Liver (tissue), 9 donors: ENCODE results near the gene ACCSL. TPM values are rescaled to one million over a fixed set of nuclear protein-coding genes. Genes with fewer than 3 reads are reported as not detected.

Source experiments
- DNase-seq: peaks from one replicate; pipeline ENCODE4 v3.0.0-alpha.2; 2017; ENCODE audit warnings: low spot score
- H3K27ac ChIP-seq, 2 donors: one replicate each; pipeline ENCODE4 v1.7.0; 2013; ENCODE audit warnings: inconsistent platforms in 2 of 2, low read length in 2 of 2, control low read depth in 1 of 2, low read depth in 1 of 2, mild to moderate bottlenecking in 1 of 2
- H3K27me3 ChIP-seq, 4 donors: one replicate each; pipeline versions ENCODE4 v1.6.1 to v1.7.0; 2013; ENCODE audit warnings: low read length in 3 of 4, inconsistent platforms in 1 of 4, mild to moderate bottlenecking in 1 of 4, moderate library complexity in 1 of 4; ENCODE audit not compliant: control insufficient read depth in 4 of 4, insufficient read depth in 4 of 4
- H3K36me3 ChIP-seq, 4 donors: one replicate each; pipeline versions ENCODE4 v1.6.1 to v1.7.0; 2013; ENCODE audit warnings: low read length in 3 of 4, mild to moderate bottlenecking in 3 of 4, low read depth in 1 of 4, moderate library complexity in 1 of 4; ENCODE audit not compliant: control insufficient read depth in 4 of 4, insufficient read depth in 3 of 4
- H3K4me1 ChIP-seq, 4 donors: one replicate each; pipeline versions ENCODE4 v1.6.1 to v1.7.0; 2013; ENCODE audit warnings: low read length in 3 of 4, mild to moderate bottlenecking in 3 of 4, moderate library complexity in 1 of 4; ENCODE audit not compliant: control insufficient read depth in 4 of 4, insufficient read depth in 4 of 4
- H3K4me3 ChIP-seq, 3 donors: one replicate each; pipeline versions ENCODE4 v1.6.1 to v1.7.0; 2013; ENCODE audit warnings: low read length in 3 of 3, control low read depth in 1 of 3, low read depth in 1 of 3, mild to moderate bottlenecking in 1 of 3
- H3K9ac ChIP-seq, 2 donors: one replicate each; pipeline ENCODE4 v1.7.0; 2013; ENCODE audit warnings: low read length in 2 of 2, mild to moderate bottlenecking in 2 of 2, moderate library complexity in 2 of 2, control low read depth in 1 of 2, low read depth in 1 of 2
- H3K9me3 ChIP-seq, 4 donors: one replicate each; pipeline versions ENCODE4 v1.6.1 to v1.7.0; 2013; ENCODE audit warnings: low read length in 3 of 4; ENCODE audit not compliant: control insufficient read depth in 4 of 4
- ATF3 ChIP-seq: IDR thresholded peaks from 2 replicates; pipeline ENCODE4 v1.6.1; 2016; ENCODE audit warnings: antibody characterized with exemption
- EGR1 ChIP-seq, 2 donors: IDR thresholded peaks; 2 replicates each; pipeline ENCODE4 v1.6.1; 2016 to 2018; ENCODE audit warnings: antibody characterized with exemption in 2 of 2, low read depth in 2 of 2
- FOXA1 ChIP-seq: IDR thresholded peaks from 2 replicates; pipeline ENCODE4 v1.6.1; 2016; ENCODE audit warnings: antibody characterized with exemption
- FOXA2 ChIP-seq: IDR thresholded peaks from 2 replicates; pipeline ENCODE4 v1.6.1; 2016; ENCODE audit warnings: antibody characterized with exemption
- GABPA ChIP-seq, 2 donors: IDR thresholded peaks in 1 of 2; conservative IDR thresholded peaks in 1 of 2; 2 replicates each; pipeline ENCODE4 v1.6.1; 2016; ENCODE audit warnings: antibody characterized with exemption in 2 of 2, mild to moderate bottlenecking in 1 of 2, moderate library complexity in 1 of 2
- HNF4A ChIP-seq, 2 donors: conservative IDR thresholded peaks; 2 replicates each; pipeline ENCODE4 v1.6.1; 2016; ENCODE audit warnings: antibody characterized with exemption in 2 of 2, mild to moderate bottlenecking in 2 of 2
- HNF4G ChIP-seq: IDR thresholded peaks from 2 replicates; pipeline ENCODE4 v1.6.1; 2016; ENCODE audit warnings: antibody characterized with exemption
- JUND ChIP-seq, 2 donors: IDR thresholded peaks; 2 replicates each; pipeline ENCODE4 v1.6.1; 2016; ENCODE audit warnings: antibody characterized with exemption in 2 of 2
- RAD21 ChIP-seq, 2 donors: IDR thresholded peaks; 2 replicates each; pipeline ENCODE4 v1.6.1; 2016; ENCODE audit warnings: antibody characterized with exemption in 2 of 2, mild to moderate bottlenecking in 2 of 2
- RXRA ChIP-seq, 2 donors: IDR thresholded peaks; 2 replicates each; pipeline ENCODE4 v1.6.1; 2017 to 2018; ENCODE audit warnings: antibody characterized with exemption in 2 of 2, mild to moderate bottlenecking in 1 of 2
- SP1 ChIP-seq: IDR thresholded peaks from 2 replicates; pipeline ENCODE4 v1.6.1; 2018; ENCODE audit warnings: antibody characterized with exemption, mild to moderate bottlenecking
- TAF1 ChIP-seq: conservative IDR thresholded peaks from 2 replicates; pipeline ENCODE4 v1.6.1; 2016; ENCODE audit warnings: antibody characterized with exemption, mild to moderate bottlenecking
- YY1 ChIP-seq: IDR thresholded peaks from 2 replicates; pipeline ENCODE4 v1.6.1; 2016; ENCODE audit warnings: antibody characterized with exemption, mild to moderate bottlenecking
- ZBTB33 ChIP-seq: IDR thresholded peaks from 2 replicates; pipeline ENCODE4 v1.6.1; 2016; ENCODE audit warnings: antibody characterized with exemption
- WGBS: extraction: QIAGEN DNeasy Blood & Tissue Kit; methylation state at CpG from one replicate; pipeline ENCODE4 v1.1.7; 2013; 5-methylcytosine and 5-hydroxymethylcytosine counted together
- polyA plus RNA-seq, 2 donors: library from polyadenylated mRNA; stranded (reverse) in 1 of 2; unstranded in 1 of 2; fragments of 200-250 nt in 1 of 2; fragments of >200 nt in 1 of 2; fragmentation: Nextera tagmentation in 1 of 2; extraction: Ambion mirVana in 1 of 2; gene quantifications; one replicate each; pipeline versions ENCODE4 v1.2.1 to v1.2.3, GENCODE V29; 2013 to 2015
- total RNA-seq, 2 donors: library from RNA; depleted of rRNA; stranded (reverse); fragments of >200 nt; gene quantifications; one replicate each; pipeline ENCODE4 v1.2.3, GENCODE V29; 2014
- TF ChIP-seq, protein P1 (sequence below): fragments of 150-350 bp; IDR thresholded peaks from 2 replicates; pipeline ENCODE4 v1.5.1; 2017; ENCODE audit warnings: improper control_type of control experiment, low read depth, low read length; ENCODE audit not compliant: missing input control
- TF ChIP-seq, protein P2 (sequence below): IDR thresholded peaks from 2 replicates; pipeline ENCODE4 v1.6.1; 2016; ENCODE audit warnings: antibody characterized with exemption, mild to moderate bottlenecking
- donor health status: healthy.
- donor health status: healthy.
- donor health status: healthy.
- donor health status: healthy.
- donor health status: healthy.

ACCSL gene
- total and polyA plus RNA-seq, 4 donors, result 0.09 TPM; not detected in 3

GRCh38 chr11:44078794-44079193 lies 31.0 kb downstream of the ACCSL start:
- no peak overlapping the region for H3K27ac ChIP-seq
- peaks cover 3 to 27% (median 9%) of the 10 kb centered on the region in 4 donors for H3K36me3 ChIP-seq
- no peak overlapping the region for H3K9ac ChIP-seq
- WGBS, result 96% methylated on average over 5 of the region's 5 CpGs
- DNase-seq, result no peak
- H3K4me3 ChIP-seq, result no peak overlapping the region
- H3K4me1 ChIP-seq, result no peaks in the 10 kb centered on the region
- no peaks in the 10 kb centered on the region for H3K9me3 ChIP-seq
- H3K27me3 ChIP-seq, result no peaks in the 10 kb centered on the region
- no peak for TF ChIP-seq ATF3
- TF ChIP-seq, protein P1, sequence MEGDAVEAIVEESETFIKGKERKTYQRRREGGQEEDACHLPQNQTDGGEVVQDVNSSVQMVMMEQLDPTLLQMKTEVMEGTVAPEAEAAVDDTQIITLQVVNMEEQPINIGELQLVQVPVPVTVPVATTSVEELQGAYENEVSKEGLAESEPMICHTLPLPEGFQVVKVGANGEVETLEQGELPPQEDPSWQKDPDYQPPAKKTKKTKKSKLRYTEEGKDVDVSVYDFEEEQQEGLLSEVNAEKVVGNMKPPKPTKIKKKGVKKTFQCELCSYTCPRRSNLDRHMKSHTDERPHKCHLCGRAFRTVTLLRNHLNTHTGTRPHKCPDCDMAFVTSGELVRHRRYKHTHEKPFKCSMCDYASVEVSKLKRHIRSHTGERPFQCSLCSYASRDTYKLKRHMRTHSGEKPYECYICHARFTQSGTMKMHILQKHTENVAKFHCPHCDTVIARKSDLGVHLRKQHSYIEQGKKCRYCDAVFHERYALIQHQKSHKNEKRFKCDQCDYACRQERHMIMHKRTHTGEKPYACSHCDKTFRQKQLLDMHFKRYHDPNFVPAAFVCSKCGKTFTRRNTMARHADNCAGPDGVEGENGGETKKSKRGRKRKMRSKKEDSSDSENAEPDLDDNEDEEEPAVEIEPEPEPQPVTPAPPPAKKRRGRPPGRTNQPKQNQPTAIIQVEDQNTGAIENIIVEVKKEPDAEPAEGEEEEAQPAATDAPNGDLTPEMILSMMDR, result no peak
- TF ChIP-seq FOXA1, result no peak
- TF ChIP-seq HNF4G, result no peak
- TF ChIP-seq GABPA (IDR thresholded peaks at IDR 0.05 in 1 of 2, conservative IDR thresholded peaks at IDR 0.05 in 1 of 2), result no peak
- no peak for TF ChIP-seq ZBTB33
- TF ChIP-seq RXRA (IDR thresholded peaks at IDR 0.05), result no peak
- TF ChIP-seq EGR1 (IDR thresholded peaks at IDR 0.05; ENCODE audit: low read depth in 2 of 2), result no peak
- no peak for TF ChIP-seq HNF4A (conservative IDR thresholded peaks at IDR 0.05)
- no peak for TF ChIP-seq JUND (IDR thresholded peaks at IDR 0.05)
- no peak for TF ChIP-seq RAD21 (IDR thresholded peaks at IDR 0.05)
- no peak for TF ChIP-seq TAF1
- no peak for TF ChIP-seq FOXA2
- TF ChIP-seq, protein P2, sequence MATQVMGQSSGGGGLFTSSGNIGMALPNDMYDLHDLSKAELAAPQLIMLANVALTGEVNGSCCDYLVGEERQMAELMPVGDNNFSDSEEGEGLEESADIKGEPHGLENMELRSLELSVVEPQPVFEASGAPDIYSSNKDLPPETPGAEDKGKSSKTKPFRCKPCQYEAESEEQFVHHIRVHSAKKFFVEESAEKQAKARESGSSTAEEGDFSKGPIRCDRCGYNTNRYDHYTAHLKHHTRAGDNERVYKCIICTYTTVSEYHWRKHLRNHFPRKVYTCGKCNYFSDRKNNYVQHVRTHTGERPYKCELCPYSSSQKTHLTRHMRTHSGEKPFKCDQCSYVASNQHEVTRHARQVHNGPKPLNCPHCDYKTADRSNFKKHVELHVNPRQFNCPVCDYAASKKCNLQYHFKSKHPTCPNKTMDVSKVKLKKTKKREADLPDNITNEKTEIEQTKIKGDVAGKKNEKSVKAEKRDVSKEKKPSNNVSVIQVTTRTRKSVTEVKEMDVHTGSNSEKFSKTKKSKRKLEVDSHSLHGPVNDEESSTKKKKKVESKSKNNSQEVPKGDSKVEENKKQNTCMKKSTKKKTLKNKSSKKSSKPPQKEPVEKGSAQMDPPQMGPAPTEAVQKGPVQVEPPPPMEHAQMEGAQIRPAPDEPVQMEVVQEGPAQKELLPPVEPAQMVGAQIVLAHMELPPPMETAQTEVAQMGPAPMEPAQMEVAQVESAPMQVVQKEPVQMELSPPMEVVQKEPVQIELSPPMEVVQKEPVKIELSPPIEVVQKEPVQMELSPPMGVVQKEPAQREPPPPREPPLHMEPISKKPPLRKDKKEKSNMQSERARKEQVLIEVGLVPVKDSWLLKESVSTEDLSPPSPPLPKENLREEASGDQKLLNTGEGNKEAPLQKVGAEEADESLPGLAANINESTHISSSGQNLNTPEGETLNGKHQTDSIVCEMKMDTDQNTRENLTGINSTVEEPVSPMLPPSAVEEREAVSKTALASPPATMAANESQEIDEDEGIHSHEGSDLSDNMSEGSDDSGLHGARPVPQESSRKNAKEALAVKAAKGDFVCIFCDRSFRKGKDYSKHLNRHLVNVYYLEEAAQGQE, result no peak
- TF ChIP-seq YY1, result no peak
- TF ChIP-seq SP1, result no peak

- DNase-seq, result no peak
- TF ChIP-seq, protein P2, result no peak
- TF ChIP-seq YY1 (no peak), RAD21 (IDR thresholded peaks at IDR 0.05) (no peak), FOXA2 (no peak), ZBTB33 (no peak), JUND (IDR thresholded peaks at IDR 0.05) (no peak), GABPA (IDR thresholded peaks at IDR 0.05 in 1 of 2, conservative IDR thresholded peaks at IDR 0.05 in 1 of 2) (no peak), EGR1 (IDR thresholded peaks at IDR 0.05; ENCODE audit: low read depth in 2 of 2) (no peak), TAF1 (no peak), HNF4G (no peak)
- Histone ChIP-seq H3K4me1 (no peaks in the 10 kb centered on the region), H3K36me3 (peaks cover under 1 to 31% (median 11%) of the 10 kb centered on the region in 4 donors), H3K27ac (no peak overlapping the region), H3K4me3 (no peak overlapping the region), H3K9me3 (no peaks in the 10 kb centered on the region), H3K9ac (no peak overlapping the region), H3K27me3 (no peaks in the 10 kb centered on the region)
- 93% methylated on average over 6 of the region's 6 CpGs for WGBS
Measured at GRCh38 chr11:44079376-44079775, 31.6 kb downstream of the ACCSL start.
